Mesodermal cell (in vitro differentiated cells): Measurements from ENCODE around the gene CACNA1I.

Experiments
- H3K27ac ChIP-seq: 2 replicates; pipeline ENCODE4 v1.7.0; 2013; ENCODE audit warnings: mild to moderate bottlenecking, low read depth, low read length, moderate library complexity; ENCODE audit not compliant: severe bottlenecking
- H3K36me3 ChIP-seq: 2 replicates; pipeline ENCODE4 v1.7.1; 2013; ENCODE audit warnings: mild to moderate bottlenecking, low read length, moderate library complexity; ENCODE audit not compliant: control insufficient read depth, insufficient read depth
- H3K4me1 ChIP-seq: one replicate; pipeline ENCODE4 v1.7.1; 2013; ENCODE audit warnings: mild to moderate bottlenecking, low read length; ENCODE audit not compliant: insufficient read depth, control insufficient read depth, poor library complexity, severe bottlenecking
- H3K4me3 ChIP-seq: 2 replicates; pipeline ENCODE4 v1.7.0; 2013; ENCODE audit warnings: low read length, control low read depth, mild to moderate bottlenecking; ENCODE audit not compliant: insufficient read depth, poor library complexity, severe bottlenecking; ENCODE audit errors: extremely low read depth
- H3K9me3 ChIP-seq: 2 replicates; pipeline ENCODE4 v1.7.1; 2013; ENCODE audit warnings: mild to moderate bottlenecking, low read length, moderate library complexity; ENCODE audit not compliant: control insufficient read depth
- WGBS, 2 experiments: methylation state at CpG; one replicate each; pipeline ENCODE4 v1.1.5; 2013; ENCODE audit warnings: missing lambda C conversion rate in 2 of 2; ENCODE audit not compliant: insufficient coverage in 2 of 2; 5-methylcytosine and 5-hydroxymethylcytosine counted together

Gene CACNA1I

DNA sequence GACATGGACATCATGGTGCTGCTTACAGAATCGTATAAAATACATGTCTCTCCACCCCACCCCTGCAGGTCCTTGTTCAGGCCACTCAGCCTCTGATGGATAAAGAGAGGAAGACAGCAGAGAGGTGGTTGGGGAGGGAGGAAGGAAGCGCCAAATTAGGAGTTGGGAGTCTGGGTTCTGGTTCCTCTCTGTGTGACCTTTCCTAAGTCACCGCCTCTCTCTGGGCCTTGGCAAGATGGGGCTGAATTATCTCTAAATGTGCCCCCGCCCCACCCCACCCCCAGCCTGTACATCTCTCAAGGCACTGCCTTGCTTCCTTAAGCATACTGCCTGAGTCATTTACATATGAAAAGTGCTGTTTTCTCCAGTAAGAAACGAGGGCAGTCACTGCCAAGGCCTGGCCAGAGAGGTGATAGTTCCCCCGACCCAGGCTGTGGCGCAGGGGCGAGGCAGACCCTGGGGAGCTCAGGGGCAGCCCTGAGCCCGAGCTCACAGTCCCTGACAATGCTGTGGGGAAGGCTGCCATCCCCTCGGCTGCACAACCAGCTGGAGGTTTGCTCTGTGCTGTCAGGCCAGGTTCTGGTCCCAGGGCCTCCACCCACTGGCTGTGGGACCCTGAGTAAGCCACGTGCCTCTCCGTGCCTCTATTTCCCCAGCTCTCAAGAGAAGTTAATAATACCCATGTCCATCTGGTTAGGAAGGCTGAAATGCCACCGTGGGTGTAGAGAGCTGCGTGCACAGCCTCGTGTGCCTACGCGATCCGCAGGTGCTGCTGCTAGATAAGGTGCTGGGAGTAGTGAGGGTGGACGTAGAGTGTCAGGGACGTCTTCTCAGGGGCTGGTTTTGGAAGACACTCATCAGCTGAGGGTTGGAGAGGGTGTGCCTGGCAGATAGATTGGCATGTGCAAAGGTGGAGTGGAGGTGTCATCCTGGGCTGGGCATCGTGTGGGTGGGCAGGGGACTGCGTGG is 55.3 kb downstream of the CACNA1I start:
- Histone ChIP-seq H3K36me3 (no peaks in the 10 kb centered on the region), H3K9me3 (no peaks in the 10 kb centered on the region), H3K4me3 (no peak overlapping the region), H3K4me1 (no peaks in the 10 kb centered on the region), H3K27ac (no peak overlapping the region)
- 68 to 71% methylated on average over 18 of the region's 22 CpGs for WGBS, 2 experiments

DNA sequence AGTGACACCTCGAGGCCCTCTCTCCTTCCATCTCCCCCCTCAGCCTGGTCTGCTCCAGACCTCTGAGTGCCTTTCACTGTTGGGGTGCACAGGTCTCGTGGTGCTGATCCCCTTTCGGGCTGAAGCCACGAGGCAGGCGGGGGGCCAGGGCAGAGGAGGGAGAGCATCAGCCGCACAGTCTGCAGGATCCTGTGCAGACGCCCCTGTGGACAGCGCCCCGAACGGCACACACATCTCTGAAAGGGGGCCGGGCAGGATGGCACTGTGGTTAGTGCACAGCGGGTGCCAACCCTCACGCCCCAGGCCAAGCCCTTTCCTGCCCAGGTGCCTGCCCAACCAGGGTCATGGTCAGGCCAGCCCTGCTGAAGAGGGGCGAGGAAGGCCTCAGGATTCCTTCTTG is 56.7 kb downstream of the CACNA1I start:
- no peaks in the 10 kb centered on the region for H3K36me3 ChIP-seq

DNA sequence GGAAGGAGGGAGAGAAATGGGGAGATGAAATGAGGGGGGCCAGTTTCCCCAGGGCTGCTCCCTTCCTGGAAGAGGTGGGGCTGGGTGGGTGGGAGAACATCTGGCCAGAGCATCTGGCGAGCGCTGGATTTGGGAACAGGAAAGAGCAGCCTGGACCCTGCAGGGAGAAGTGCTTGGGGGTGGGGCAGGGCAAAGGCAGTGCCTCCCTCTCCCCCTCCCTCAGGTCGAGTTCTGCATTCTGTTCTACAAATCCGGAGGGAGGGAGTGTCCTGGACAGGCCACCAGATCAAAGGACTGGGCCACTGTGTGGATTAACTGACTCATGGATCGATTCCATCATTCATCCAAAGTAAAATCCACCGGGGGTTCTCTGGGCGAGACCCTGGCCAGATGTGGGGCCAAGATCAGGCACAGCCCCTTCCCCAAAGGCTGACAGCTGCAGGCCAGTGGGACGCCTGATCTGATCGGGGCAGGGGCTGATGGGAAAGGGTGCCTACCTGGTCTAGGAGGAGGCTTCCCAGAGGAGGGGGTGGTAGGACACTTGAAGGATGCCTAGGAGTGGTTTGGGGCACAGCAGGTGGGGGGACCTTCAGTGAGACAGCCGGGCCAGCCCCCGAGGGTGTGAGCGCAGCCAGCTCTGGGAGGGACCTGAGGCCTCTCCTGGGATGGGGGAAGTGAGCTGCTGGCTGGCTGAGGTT is 57.5 kb downstream of the CACNA1I start:
- no peaks in the 10 kb centered on the region for H3K36me3 ChIP-seq
- no peaks in the 10 kb centered on the region for H3K9me3 ChIP-seq
- 58 to 72% methylated on average over 7 to 8 of the region's 12 CpGs for WGBS, 2 experiments
- no peaks in the 10 kb centered on the region for H3K4me1 ChIP-seq
- H3K27ac ChIP-seq: no peak overlapping the region
- no peak overlapping the region for H3K4me3 ChIP-seq

More for the DNA sequence above, 56.7 kb downstream of the CACNA1I start:
- 90 to 97% methylated on average over 13 to 14 of the region's 14 CpGs for WGBS, 2 experiments
- no peaks in the 10 kb centered on the region for H3K4me1 ChIP-seq
- no peaks in the 10 kb centered on the region for H3K9me3 ChIP-seq
- no peak overlapping the region for H3K27ac ChIP-seq
- no peak overlapping the region for H3K4me3 ChIP-seq

DNA sequence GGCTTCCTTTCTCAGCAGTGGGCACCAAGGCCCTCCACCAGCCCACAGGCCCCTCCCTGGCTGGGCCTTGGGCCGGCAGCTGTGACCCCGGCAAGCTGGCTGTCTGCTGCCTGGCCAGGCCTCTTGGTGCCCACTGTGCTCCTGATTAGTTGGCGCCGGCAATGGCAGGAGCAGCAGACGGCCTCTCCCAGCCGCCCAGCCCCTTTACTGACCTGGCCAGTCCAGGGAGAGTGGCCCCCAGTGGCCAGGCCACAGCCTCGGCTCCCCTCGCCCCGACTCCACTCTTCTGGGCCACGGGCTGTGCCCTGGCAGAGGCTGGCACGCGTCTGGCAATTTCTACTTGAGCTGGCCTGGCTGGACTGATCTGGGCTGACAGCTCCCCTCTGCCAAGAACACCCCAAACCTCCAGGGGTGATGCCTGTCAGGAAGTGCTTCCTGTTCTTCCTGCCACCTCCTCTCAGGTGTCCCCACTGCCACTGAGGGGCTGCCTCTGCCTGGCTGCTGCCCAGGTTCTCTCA is 58.1 kb downstream of the CACNA1I start:
- H3K4me1 ChIP-seq: no peaks in the 10 kb centered on the region
- no peaks in the 10 kb centered on the region for H3K36me3 ChIP-seq
- H3K27ac ChIP-seq: no peak overlapping the region
- WGBS, 2 experiments: 93 to 96% methylated on average over 9 to 12 of the region's 12 CpGs
- H3K4me3 ChIP-seq: no peak overlapping the region
- no peaks in the 10 kb centered on the region for H3K9me3 ChIP-seq

DNA sequence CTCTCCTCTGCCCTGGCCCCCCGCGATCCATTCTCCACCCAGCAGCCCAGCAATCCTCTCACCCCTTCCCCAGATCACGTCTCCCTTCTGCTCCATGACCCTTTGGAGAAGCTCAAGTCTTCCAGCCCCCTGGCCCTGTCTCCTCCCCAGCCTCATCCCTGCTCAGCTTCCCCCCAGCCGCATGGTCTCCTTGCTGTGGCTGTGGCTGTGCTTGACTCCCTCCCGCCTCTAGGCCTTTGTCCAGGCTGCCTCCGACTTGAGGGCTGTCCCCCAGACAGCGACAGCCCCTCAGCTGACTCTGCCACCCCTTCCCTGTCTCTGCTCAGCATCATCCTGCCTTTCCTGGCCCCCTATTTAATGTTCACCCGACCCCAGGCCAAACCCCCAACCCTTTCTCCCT is 59.3 kb downstream of the CACNA1I start:
- Histone ChIP-seq H3K4me3 (no peak overlapping the region), H3K27ac (no peak overlapping the region), H3K4me1 (no peaks in the 10 kb centered on the region), H3K9me3 (no peaks in the 10 kb centered on the region), H3K36me3 (no peaks in the 10 kb centered on the region)
- WGBS, 2 experiments: 76 to 89% methylated on average over 6 to 8 of the region's 8 CpGs

DNA sequence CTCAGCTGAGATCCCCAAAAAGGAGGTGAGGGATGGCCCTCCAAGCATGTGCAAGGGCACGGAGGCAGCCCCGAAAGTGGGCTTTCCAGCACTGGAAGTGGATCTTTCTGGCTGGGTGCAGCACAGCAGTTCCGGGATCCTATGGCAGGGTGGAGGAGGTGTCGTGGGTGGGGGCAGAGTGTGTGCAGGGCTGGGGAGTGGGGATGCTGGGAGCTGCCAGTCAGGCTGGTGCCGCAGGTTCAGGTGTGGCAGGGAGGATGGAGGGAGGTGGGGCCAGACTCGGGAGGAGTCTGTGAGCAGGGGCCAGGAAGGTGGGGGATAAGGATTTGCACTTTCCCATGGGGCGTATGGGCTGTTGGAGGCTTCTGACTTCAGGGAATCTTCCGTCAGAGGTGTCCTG is 60.2 kb downstream of the CACNA1I start:
- no peak overlapping the region for H3K4me3 ChIP-seq
- no peaks in the 10 kb centered on the region for H3K36me3 ChIP-seq
- H3K27ac ChIP-seq: no peak overlapping the region
- no peaks in the 10 kb centered on the region for H3K4me1 ChIP-seq
- no peaks in the 10 kb centered on the region for H3K9me3 ChIP-seq
- WGBS, 2 experiments: 90 to 92% methylated on average over 6 to 8 of the region's 8 CpGs

DNA sequence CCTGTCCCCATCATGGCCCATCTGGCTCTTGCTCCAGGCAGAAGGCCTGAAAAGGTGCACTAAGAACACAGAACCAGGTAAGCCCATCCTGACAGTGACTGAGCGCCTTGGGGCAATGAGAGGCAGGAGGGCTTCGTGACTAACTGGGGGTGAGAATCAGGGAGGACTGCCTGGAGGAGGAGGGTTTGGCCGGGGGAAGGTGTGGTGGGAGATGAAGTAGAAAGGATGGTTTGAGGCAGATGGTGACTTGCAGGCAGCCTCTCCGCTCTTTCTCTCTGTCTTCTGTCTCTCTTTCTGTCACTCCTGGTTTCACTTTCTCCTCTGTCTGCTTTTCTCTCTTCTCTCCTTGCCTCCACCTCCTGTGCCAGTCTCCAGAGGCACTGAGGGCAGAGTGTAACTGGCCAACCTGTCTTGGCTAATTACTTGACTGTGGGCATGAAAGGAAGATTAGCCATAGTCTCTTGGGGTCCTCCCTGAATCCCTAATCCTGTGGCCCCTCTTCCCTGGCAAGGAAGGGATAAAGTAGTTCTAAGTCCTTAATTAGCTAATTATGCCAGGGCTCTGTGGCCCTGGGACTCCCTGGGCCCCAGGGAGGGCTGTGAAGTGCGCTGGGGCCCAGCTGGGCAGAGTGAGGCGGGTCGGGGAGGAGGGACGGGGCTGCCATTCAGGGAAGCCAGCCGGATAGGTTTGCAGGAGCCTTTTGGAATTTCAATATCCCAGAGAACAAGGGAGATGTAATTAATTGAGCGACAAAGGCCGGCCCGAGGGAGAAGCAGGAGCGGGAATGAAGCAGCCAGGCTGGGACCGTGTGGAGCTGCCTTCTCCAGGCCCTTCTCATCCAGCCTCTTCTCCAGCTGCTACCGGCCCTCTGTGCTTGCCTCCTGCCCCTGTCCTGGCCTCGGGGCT is 61.1 kb downstream of the CACNA1I start:
- H3K36me3 ChIP-seq: no peaks in the 10 kb centered on the region
- H3K4me3 ChIP-seq: no peak overlapping the region
- no peak overlapping the region for H3K27ac ChIP-seq
- no peaks in the 10 kb centered on the region for H3K4me1 ChIP-seq
- no peaks in the 10 kb centered on the region for H3K9me3 ChIP-seq
- 63 to 76% methylated on average over 14 to 16 of the region's 16 CpGs for WGBS, 2 experiments

DNA sequence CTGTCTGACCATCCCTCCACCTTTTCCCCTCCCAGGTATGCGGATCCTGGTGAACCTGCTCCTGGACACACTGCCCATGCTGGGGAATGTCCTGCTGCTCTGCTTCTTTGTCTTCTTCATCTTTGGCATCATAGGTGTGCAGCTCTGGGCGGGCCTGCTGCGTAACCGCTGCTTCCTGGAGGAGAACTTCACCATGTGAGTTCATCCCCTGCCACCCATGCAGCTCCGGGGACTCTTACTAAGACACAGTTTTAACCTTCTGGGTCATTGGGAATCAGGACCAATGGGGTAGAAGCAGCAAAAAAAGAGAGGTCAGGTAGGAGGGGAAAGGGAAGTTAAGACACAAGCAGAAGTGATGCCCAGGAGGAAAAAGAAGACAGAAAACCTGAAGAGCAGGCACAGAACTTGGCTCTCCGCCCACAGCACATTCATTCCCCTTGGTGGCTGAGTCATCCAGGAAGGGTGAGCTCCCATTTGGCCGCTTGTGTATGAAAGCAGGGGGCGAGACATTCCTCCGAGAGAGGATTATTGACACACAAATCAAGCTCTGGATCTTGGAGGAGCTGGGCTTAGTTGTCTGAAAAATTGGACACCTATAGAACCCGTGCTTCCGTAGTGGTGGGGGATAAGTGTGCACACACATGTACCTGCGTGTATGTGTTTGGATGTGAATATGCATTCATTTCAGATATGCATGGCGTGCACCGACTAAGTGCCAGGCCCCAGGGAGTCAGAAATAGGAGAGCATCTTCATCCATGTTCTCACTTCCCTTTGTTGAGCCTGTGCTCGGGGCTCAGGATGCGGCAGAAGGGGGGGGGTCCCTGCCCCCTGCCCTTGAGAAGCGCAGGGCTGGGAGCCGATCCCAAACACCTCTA is 64.2 kb downstream of the CACNA1I start:
- 85 to 88% methylated on average over 17 to 18 of the region's 18 CpGs for WGBS, 2 experiments
- no peaks in the 10 kb centered on the region for H3K36me3 ChIP-seq
- no peaks in the 10 kb centered on the region for H3K4me1 ChIP-seq
- no peak overlapping the region for H3K4me3 ChIP-seq
- H3K9me3 ChIP-seq: peaks cover 3% of the 10 kb centered on the region
- H3K27ac ChIP-seq: no peak overlapping the region

DNA sequence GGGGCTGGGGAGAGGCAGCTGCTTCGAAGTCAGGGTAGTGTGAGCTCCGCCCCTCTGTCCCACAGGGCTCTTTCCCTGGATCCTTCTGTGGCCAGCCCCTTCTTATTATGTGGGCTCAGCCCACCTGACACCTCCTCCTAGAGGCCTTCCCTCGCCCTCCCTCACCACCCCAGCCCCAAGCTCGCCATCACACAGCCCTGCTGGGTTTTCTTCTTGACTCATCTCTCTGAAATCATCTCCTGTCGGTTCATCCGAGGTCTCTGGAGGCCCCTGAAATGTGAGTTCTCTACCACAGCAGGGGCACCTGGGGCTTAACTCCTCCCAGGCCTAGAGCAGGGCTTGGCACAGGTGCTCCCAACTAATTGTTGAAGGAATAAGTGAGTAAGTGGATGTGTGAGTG is 65.2 kb downstream of the CACNA1I start:
- Histone ChIP-seq H3K4me1 (no peaks in the 10 kb centered on the region), H3K9me3 (peaks cover 4% of the 10 kb centered on the region), H3K36me3 (no peaks in the 10 kb centered on the region), H3K4me3 (no peak overlapping the region), H3K27ac (no peak overlapping the region)
- 67 to 78% methylated on average over 4 to 5 of the region's 6 CpGs for WGBS, 2 experiments
